Measurements from ENCODE around the gene PAK5. TPM values are rescaled to one million over a fixed set of nuclear protein-coding genes. Genes with fewer than 3 reads are reported as not detected.
A peak's percentile ranks its signal among the peaks of the same experiment; 100 is the strongest.

PAK5 gene
- polyA plus RNA-seq, 2 of the 4 experiments (the other 2 are of a cell fraction) = 0.01 TPM; not detected in 1

GRCh38 chr20:9867196-9867980, 28.5 kb upstream of the PAK5 start:
- DNase-seq (ENCODE audit: low read depth in 1 of 2, low spot score in 1 of 2) (no peak), ATAC-seq (no peak), FAIRE-seq (peak; percentile 56)
- no peak overlapping the region for H3K27ac ChIP-seq
- no peak overlapping the region for H3K4me3 ChIP-seq
- WGBS (ENCODE audit: missing lambda C conversion rate) = 1% methylated on average over 6 of the region's 6 CpGs
- no peaks in the 10 kb centered on the region for H3K4me1 ChIP-seq
- ChIA-PET CTCF (no interaction called here), POLR2A (no interaction called here)
- H3K4me2 ChIP-seq = no peak overlapping the region
- H3K9me3 ChIP-seq = no peaks in the 10 kb centered on the region
- no peak for TF ChIP-seq SREBF2 (IDR thresholded peaks at IDR 0.05)
- no peak for TF ChIP-seq JUNB (IDR thresholded peaks at IDR 0.05)
- TF ChIP-seq FOXS1 (CRISPR knock-in tag; IDR thresholded peaks at IDR 0.05) = no peak
- TF ChIP-seq KDM1A (IDR thresholded peaks at IDR 0.05; ENCODE audit: low read depth) = no peak
- no peak for TF ChIP-seq RARB (CRISPR knock-in tag; IDR thresholded peaks at IDR 0.05)
- TF ChIP-seq NFE2L2 (conservative IDR thresholded peaks at IDR 0.05; ENCODE audit: low read length) = no peak
- TF ChIP-seq HOXA7 (CRISPR knock-in tag; IDR thresholded peaks at IDR 0.05) = no peak
- TF ChIP-seq BCL3 (IDR thresholded peaks at IDR 0.05) = no peak
- TF ChIP-seq USF2 (IDR thresholded peaks at IDR 0.05) = no peak
- TF ChIP-seq POLR2AphosphoS2 (conservative IDR thresholded peaks at IDR 0.05; ENCODE audit: low read length) = no peak
- TF ChIP-seq ESRRA (IDR thresholded peaks at IDR 0.05; ENCODE audit: borderline replicate concordance, low read length) = no peak
- no peak for TF ChIP-seq CHD4 (IDR thresholded peaks at IDR 0.05; ENCODE audit: borderline replicate concordance)
- no peak for TF ChIP-seq REST (IDR thresholded peaks at IDR 0.05)
- TF ChIP-seq KDM5A (IDR thresholded peaks at IDR 0.05) = no peak
- TF ChIP-seq GATA3 (IDR thresholded peaks at IDR 0.05; ENCODE audit: borderline replicate concordance) = no peak
- no peak for TF ChIP-seq PHF8 (IDR thresholded peaks at IDR 0.05; ENCODE audit: borderline replicate concordance, low read depth)

GRCh38 chr20:9852566-9852965, 13.7 kb upstream of the PAK5 start:
- H3K4me1 ChIP-seq = no peaks in the 10 kb centered on the region
- POLR2A ChIA-PET = no interaction called here
- no peak overlapping the region for H3K4me2 ChIP-seq
- no peak overlapping the region for H3K27ac ChIP-seq
- FAIRE-seq (no peak), ATAC-seq (no peak), DNase-seq (ENCODE audit: low read depth in 1 of 2, low spot score in 1 of 2) (no peak)
- H3K9me3 ChIP-seq = no peaks in the 10 kb centered on the region
- CTCF ChIA-PET = interaction anchor here (1.7 kb wide), 1 partner anchor 21 kb away, joined by 5 read pairs; no protein-coding TSS in a partner anchor
- WGBS (ENCODE audit: missing lambda C conversion rate) = 19% methylated on average over 2 of the region's 2 CpGs
- no peak for TF ChIP-seq FOXS1 (CRISPR knock-in tag; IDR thresholded peaks at IDR 0.05)
- no peak for TF ChIP-seq HMGXB4 (CRISPR knock-in tag; IDR thresholded peaks at IDR 0.05; ENCODE audit: borderline replicate concordance)
- no peak for TF ChIP-seq USF2 (IDR thresholded peaks at IDR 0.05)
- TF ChIP-seq NR3C1 (IDR thresholded peaks at IDR 0.05) = no peak
- H3K4me3 ChIP-seq = no peak overlapping the region
